Activated T-cell treated with anti-CD3 and anti-CD28 coated beads for 48 hours (primary cell): Measurements from ENCODE around the gene SLC29A3.

Source experiments
- DNase-seq: peaks from one replicate; pipeline ENCODE4 v3.0.0-alpha.2; 2020; ENCODE audit warnings: low read depth

Gene SLC29A3

GRCh38 chr10:71324743-71325142, 5.7 kb downstream of the SLC29A3 start:
- DNase-seq: no peak

- DNase-seq: no peak
Observed at GRCh38 chr10:71325267-71325666, 6.2 kb downstream of the SLC29A3 start.

GRCh38 chr10:71326464-71326881, 7.4 kb downstream of the SLC29A3 start:
- DNase-seq: no peak

GRCh38 chr10:71330789-71331404, 11.8 kb downstream of the SLC29A3 start:
- DNase-seq: no peak

GRCh38 chr10:71331736-71332135, 12.7 kb downstream of the SLC29A3 start:
- no peak for DNase-seq

GRCh38 chr10:71332466-71332865, 13.4 kb downstream of the SLC29A3 start:
- DNase-seq: no peak

GRCh38 chr10:71333129-71333887, 14.2 kb downstream of the SLC29A3 start:
- DNase-seq: no peak

- DNase-seq: no peak
Observed at GRCh38 chr10:71334221-71334791, 15.2 kb downstream of the SLC29A3 start.

- no peak for DNase-seq
Observed at GRCh38 chr10:71335173-71335708, 16.2 kb downstream of the SLC29A3 start.

GRCh38 chr10:71336632-71337031, 17.6 kb downstream of the SLC29A3 start:
- no peak for DNase-seq

GRCh38 chr10:71337219-71337701, 18.2 kb downstream of the SLC29A3 start:
- DNase-seq: no peak

- DNase-seq: no peak
Observed at GRCh38 chr10:71338728-71339495, 19.9 kb downstream of the SLC29A3 start.

GRCh38 chr10:71339796-71340589, 20.9 kb downstream of the SLC29A3 start:
- no peak for DNase-seq

GRCh38 chr10:71342573-71343391, 23.7 kb downstream of the SLC29A3 start:
- DNase-seq: no peak

GRCh38 chr10:71343392-71343773, 24.3 kb downstream of the SLC29A3 start:
- no peak for DNase-seq

- DNase-seq: no peak
Observed at GRCh38 chr10:71344154-71344925, 25.3 kb downstream of the SLC29A3 start.

- DNase-seq: no peak
Observed at GRCh38 chr10:71344993-71345480, 26.0 kb downstream of the SLC29A3 start.

GRCh38 chr10:71345694-71346093, 26.6 kb downstream of the SLC29A3 start:
- no peak for DNase-seq

GRCh38 chr10:71346731-71347130, 27.7 kb downstream of the SLC29A3 start:
- no peak for DNase-seq
